Stimulated activated CD4-positive, alpha-beta T cell treated with anti-CD3 and anti-CD28 coated beads, Interleukin-2, amount 100 ng/mL, for 4 hours (primary cell): ENCODE results near the gene SPRED2.
A peak's percentile ranks its signal among the peaks of the same experiment; 100 is the strongest.

ENCODE experiments used
- DNase-seq: peaks from one replicate; pipeline ENCODE4 v3.0.0-alpha.2; 2020; ENCODE audit warnings: low read depth

Gene SPRED2

GRCh38 chr2:65386989-65387388, 45.4 kb downstream of the SPRED2 start:
- DNase-seq: no peak

GRCh38 chr2:65386344-65386743, 46.1 kb downstream of the SPRED2 start:
- no peak for DNase-seq

GRCh38 chr2:65383541-65384488, 48.6 kb downstream of the SPRED2 start:
- no peak for DNase-seq

- DNase-seq: peak; percentile 75
Observed at GRCh38 chr2:65382776-65383357, 49.5 kb downstream of the SPRED2 start.

- no peak for DNase-seq
Observed at GRCh38 chr2:65382323-65382722, 50.1 kb downstream of the SPRED2 start.

GRCh38 chr2:65381607-65382051, 50.8 kb downstream of the SPRED2 start:
- DNase-seq: no peak

GRCh38 chr2:65380255-65380654, 52.1 kb downstream of the SPRED2 start:
- no peak for DNase-seq

- DNase-seq: no peak
Observed at GRCh38 chr2:65379721-65380171, 52.7 kb downstream of the SPRED2 start.

- no peak for DNase-seq
Observed at GRCh38 chr2:65379223-65379622, 53.2 kb downstream of the SPRED2 start.

- no peak for DNase-seq
Observed at GRCh38 chr2:65378290-65378689, 54.1 kb downstream of the SPRED2 start.

GRCh38 chr2:65377556-65378192, 54.7 kb downstream of the SPRED2 start:
- DNase-seq: no peak

- DNase-seq: no peak
Observed at GRCh38 chr2:65375723-65376122, 56.7 kb downstream of the SPRED2 start.

- DNase-seq: no peak
Observed at GRCh38 chr2:65374999-65375398, 57.4 kb downstream of the SPRED2 start.

GRCh38 chr2:65374575-65374974, 57.8 kb downstream of the SPRED2 start:
- DNase-seq: no peak

GRCh38 chr2:65373365-65373918, 59.0 kb downstream of the SPRED2 start:
- DNase-seq: no peak

- no peak for DNase-seq
Observed at GRCh38 chr2:65372619-65373018, 59.8 kb downstream of the SPRED2 start.

GRCh38 chr2:65371074-65371434, 61.3 kb downstream of the SPRED2 start:
- no peak for DNase-seq

- DNase-seq: no peak
Observed at GRCh38 chr2:65370387-65371073, 61.9 kb downstream of the SPRED2 start.

GRCh38 chr2:65369980-65370379, 62.4 kb downstream of the SPRED2 start:
- no peak for DNase-seq

- DNase-seq: no peak
Observed at GRCh38 chr2:65369574-65369973, 62.8 kb downstream of the SPRED2 start.

- no peak for DNase-seq
Observed at GRCh38 chr2:65368468-65368867, 63.9 kb downstream of the SPRED2 start.

GRCh38 chr2:65367524-65367923, 64.9 kb downstream of the SPRED2 start:
- DNase-seq: no peak
